Thoracic aorta (tissue), 2 donors: Measurements from ENCODE around the gene SP2. TPM values are rescaled to one million over a fixed set of nuclear protein-coding genes. Genes with fewer than 3 reads are reported as not detected.

Experiments used
- ATAC-seq: fragments of 150-250 bp; one replicate; pipeline ENCODE4 v1.8.0; 2017; ENCODE audit warnings: low read depth; ENCODE audit not compliant: insufficient number of reproducible peaks, low FRiP score
- DNase-seq: peaks from one replicate; pipeline ENCODE4 v3.0.0-alpha.2; 2020; ENCODE audit warnings: low spot score
- H3K27ac ChIP-seq, 2 donors: fragments of 200-600 bp; sonication (generic); 1 replicate in 1 of 2; 2 replicates in 1 of 2; pipeline ENCODE4 v1.5.1; 2016; ENCODE audit warnings: mild to moderate bottlenecking in 2 of 2, moderate library complexity in 2 of 2
- H3K27me3 ChIP-seq: fragments of 200-600 bp; sonication (generic); replicated peaks from 2 replicates; pipeline ENCODE4 v1.6.0; 2016; ENCODE audit warnings: mild to moderate bottlenecking; ENCODE audit not compliant: insufficient read depth
- H3K36me3 ChIP-seq: fragments of 200-600 bp; sonication (generic); one replicate; pipeline ENCODE4 v1.5.1; 2016
- H3K4me1 ChIP-seq, 2 donors: fragments of 200-600 bp; sonication (generic); 1 replicate in 1 of 2; 2 replicates in 1 of 2; pipeline versions ENCODE4 v1.5.1 to v1.6.0; 2016; ENCODE audit warnings: low read depth in 2 of 2, mild to moderate bottlenecking in 1 of 2; ENCODE audit not compliant: control insufficient read depth in 1 of 2
- H3K4me3 ChIP-seq: fragments of 200-600 bp; sonication (generic); 2 replicates; pipeline ENCODE4 v1.5.1; 2016; ENCODE audit warnings: mild to moderate bottlenecking
- H3K9me3 ChIP-seq: fragments of 200-600 bp; sonication (generic); 2 replicates; pipeline ENCODE4 v1.5.1; 2016
- total RNA-seq, 2 donors: library from RNA; depleted of rRNA; stranded (reverse); fragments of >200 nt; gene quantifications; one replicate each; pipeline versions ENCODE4 v1.1.0 to v1.2.3, GENCODE V29; 2016
- TF ChIP-seq, protein P1 (sequence below): fragments of 200-600 bp; sonication (generic); IDR thresholded peaks from one replicate; pipeline ENCODE4 v1.5.1; 2019; ENCODE audit warnings: antibody characterized with exemption

SP2 gene
- total RNA-seq, 2 donors from 2014 or later, result 6.4 to 10.9 TPM

DNA sequence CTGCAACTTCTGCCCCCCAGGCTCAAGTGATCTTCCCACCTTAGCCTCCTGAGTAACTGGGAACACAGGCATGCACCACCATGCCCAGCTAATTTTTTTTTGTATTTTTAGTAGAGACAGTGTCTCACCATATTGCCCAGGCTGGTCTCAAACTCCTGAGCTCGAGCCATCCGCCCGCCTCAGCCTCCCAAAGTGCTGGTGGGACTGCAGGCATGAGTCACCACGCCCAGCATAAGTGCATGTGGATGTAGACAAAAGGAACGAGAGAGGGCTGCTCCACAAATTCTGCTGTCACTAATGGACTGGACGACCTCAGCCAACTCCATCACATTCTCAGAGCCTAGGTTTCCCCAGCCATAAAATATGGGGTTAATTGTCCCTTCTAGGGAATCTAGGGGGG lies 7.7 kb upstream of the SP2 start:
- DNase-seq (no peak), ATAC-seq (no peak)

DNA sequence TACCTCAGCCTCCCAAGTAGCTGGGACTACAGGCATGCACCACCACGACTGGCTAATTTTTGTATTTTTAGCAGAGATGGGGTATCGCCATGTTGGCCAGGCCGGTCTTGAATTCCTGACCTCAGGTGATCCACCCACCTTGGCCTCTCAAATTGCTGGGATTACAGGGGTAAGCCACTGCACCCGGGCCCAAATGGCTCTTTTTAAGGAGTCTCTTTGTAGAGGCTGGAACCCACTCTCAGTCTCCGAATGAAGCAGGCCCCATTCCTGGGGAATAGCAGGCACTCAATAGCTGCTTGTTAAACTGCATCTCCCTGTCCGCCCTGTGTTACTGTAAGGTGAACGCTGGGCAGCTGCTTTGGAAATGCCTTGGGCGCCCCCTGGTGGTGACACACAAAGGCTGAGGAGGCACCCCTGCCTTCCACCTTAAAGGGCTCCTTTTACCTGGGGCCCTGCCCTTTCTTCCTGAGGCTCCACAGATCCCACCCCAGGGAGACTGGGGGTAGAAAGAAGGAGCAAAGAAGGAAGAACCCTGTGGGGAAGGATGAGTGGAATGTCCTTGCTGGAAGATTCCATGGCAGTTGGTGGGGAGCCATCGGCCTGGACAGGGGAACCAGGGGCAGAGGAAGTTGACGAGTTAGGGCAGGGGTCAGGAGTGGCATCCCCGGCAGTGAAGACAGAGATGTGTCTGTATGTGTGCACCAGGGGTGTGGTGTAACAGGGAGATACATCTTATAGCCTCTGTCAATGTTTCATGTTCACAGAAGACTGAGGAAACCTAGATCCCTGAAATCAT lies 6.1 kb upstream of the SP2 start:
- H3K27ac ChIP-seq, result no peak overlapping the region
- TF ChIP-seq, protein P1, sequence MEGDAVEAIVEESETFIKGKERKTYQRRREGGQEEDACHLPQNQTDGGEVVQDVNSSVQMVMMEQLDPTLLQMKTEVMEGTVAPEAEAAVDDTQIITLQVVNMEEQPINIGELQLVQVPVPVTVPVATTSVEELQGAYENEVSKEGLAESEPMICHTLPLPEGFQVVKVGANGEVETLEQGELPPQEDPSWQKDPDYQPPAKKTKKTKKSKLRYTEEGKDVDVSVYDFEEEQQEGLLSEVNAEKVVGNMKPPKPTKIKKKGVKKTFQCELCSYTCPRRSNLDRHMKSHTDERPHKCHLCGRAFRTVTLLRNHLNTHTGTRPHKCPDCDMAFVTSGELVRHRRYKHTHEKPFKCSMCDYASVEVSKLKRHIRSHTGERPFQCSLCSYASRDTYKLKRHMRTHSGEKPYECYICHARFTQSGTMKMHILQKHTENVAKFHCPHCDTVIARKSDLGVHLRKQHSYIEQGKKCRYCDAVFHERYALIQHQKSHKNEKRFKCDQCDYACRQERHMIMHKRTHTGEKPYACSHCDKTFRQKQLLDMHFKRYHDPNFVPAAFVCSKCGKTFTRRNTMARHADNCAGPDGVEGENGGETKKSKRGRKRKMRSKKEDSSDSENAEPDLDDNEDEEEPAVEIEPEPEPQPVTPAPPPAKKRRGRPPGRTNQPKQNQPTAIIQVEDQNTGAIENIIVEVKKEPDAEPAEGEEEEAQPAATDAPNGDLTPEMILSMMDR, result peak; percentile 95
- H3K9me3 ChIP-seq, result no peaks in the 10 kb centered on the region
- peaks cover 3 to 6% of the 10 kb centered on the region in 2 donors for H3K4me1 ChIP-seq
- H3K27me3 ChIP-seq, result no peaks in the 10 kb centered on the region
- ATAC-seq (peak; percentile 25), DNase-seq (peak; percentile 73)
- H3K4me3 ChIP-seq, result no peak overlapping the region
- no peaks in the 10 kb centered on the region for H3K36me3 ChIP-seq

More for the DNA sequence above, 7.7 kb upstream of the SP2 start:
- TF ChIP-seq, protein P1, result no peak
- Histone ChIP-seq H3K27me3 (no peaks in the 10 kb centered on the region), H3K9me3 (no peaks in the 10 kb centered on the region), H3K4me3 (no peak overlapping the region), H3K27ac (no peak overlapping the region), H3K4me1 (no peaks in the 10 kb centered on the region), H3K36me3 (no peaks in the 10 kb centered on the region)

DNA sequence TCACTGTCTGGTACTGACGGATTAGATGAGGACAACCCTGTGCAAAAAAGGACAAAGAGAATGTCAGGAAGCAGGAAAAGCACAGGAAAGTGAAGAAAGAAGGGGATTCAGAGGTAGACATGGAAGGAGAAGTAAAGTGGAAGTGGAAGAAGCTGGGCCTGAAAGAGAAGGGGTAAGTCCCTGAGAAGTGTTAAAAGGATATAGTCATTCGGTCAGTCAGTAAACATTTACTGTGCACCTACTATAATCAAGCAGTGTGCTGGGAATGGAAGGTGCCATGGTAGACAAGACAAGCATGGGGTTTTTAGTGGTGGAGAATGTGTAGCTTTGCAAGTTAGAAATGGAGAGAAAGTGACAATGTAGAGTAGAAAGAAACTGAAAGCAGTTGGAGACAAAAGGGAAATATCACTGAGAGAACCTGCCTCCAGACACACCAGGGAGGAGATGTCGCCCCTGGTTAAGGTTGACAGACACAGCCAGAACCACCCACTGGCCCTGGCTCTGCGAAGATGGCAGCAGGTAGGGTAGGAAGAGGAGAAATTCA lies 4.4 kb upstream of the SP2 start:
- Histone ChIP-seq H3K4me1 (peaks cover 3 to 7% of the 10 kb centered on the region in 2 donors), H3K9me3 (no peaks in the 10 kb centered on the region), H3K27ac (no peak overlapping the region), H3K4me3 (no peak overlapping the region), H3K27me3 (no peaks in the 10 kb centered on the region), H3K36me3 (no peaks in the 10 kb centered on the region)
- TF ChIP-seq, protein P1, result no peak
- DNase-seq (no peak), ATAC-seq (no peak)

DNA sequence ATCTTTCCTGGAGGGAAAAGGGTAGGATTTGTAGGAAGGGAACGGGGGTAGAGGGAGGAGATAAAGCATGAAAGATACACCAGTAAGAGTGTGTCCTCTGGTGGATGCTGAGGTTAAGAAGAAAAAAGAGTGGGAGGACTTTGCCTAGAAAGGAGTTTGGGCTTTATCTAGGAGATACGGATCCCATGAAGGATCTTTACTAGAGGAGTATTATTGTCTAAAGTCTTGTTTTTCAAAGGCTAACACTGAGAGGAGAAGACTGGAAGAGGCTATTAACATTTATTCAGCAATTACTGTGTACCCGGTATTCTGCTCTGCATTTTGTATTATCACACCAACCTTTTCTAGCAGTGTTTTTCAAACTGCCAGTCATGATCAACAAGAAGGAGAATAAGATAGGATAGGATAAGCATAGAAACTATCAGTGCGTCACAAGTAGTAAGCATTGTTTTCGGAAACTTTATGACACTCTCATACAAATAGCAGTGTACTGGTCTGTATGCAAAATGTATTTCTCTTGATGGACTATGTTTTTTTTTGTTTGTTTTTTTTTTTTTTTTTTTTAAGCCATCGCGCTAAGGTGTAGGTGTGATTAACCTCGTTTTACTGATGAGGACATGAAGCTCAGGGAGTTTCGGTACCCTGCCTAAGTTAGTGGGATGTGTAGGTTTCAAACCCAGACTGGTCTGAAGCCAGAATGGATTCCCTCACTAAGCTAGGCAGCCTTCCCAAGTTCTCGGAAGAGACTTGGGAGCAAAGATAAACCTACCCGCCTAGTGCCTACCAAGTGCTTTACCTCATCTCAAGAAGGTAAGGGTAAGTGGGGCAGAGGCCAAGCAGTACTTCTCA lies 1.3 kb upstream of the SP2 start:
- no peak for ATAC-seq
- no peaks in the 10 kb centered on the region for H3K9me3 ChIP-seq
- TF ChIP-seq, protein P1, result no peak

DNA sequence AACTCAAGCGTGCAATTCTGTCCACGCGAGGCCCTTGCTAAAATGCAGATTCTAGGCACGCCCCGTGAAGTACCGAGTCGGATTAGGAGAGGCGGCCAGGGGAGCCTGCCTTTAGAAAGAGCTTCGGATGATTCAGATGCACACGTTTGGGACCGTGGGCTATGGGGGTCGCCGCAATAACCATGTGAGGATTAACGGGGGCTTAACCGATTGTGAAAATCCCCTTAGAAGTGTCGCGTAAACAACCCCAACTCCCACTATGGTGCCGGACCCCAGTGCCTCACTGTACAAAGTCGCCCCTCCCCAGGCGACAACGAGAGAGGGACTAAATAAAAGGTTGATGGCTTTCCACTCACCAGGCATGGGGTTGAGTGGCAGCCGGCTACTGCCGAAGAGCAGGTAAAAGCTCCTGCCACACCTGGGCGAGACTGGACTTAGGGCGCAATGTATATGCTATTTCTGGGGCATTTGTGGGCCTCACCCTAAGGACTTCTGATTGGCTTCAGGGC lies 635 bp upstream of the SP2 start:
- Histone ChIP-seq H3K27me3 (no peaks in the 10 kb centered on the region), H3K4me1 (peaks cover 18 to 43% of the 10 kb centered on the region in 2 donors), H3K9me3 (no peaks in the 10 kb centered on the region), H3K27ac (peak overlapping the region; percentile 95 to 97), H3K4me3 (peak overlapping the region; percentile 89), H3K36me3 (no peaks in the 10 kb centered on the region)
- DNase-seq, result no peak
- no peak for ATAC-seq
- TF ChIP-seq, protein P1, result no peak

More for the DNA sequence above, 1.3 kb upstream of the SP2 start:
- DNase-seq, result no peak
- peak overlapping the region; percentile 89 for H3K4me3 ChIP-seq
- peak overlapping the region; percentile 95 to 97 for H3K27ac ChIP-seq
- H3K4me1 ChIP-seq, result peaks cover 14 to 36% of the 10 kb centered on the region in 2 donors
- no peaks in the 10 kb centered on the region for H3K36me3 ChIP-seq
- H3K27me3 ChIP-seq, result no peaks in the 10 kb centered on the region
